SH-SY5Y (cell line): ENCODE data around the gene CHD3.

Experiments used
- GATA2 ChIP-seq: IDR thresholded peaks from 2 replicates; pipeline ENCODE4 v1.6.1; 2011; ENCODE audit warnings: mild to moderate bottlenecking, low read depth, low read length
- GATA3 ChIP-seq: IDR thresholded peaks from 2 replicates; pipeline ENCODE4 v1.6.1; 2011; ENCODE audit warnings: low read depth, mild to moderate bottlenecking, low read length, moderate library complexity

DNA sequence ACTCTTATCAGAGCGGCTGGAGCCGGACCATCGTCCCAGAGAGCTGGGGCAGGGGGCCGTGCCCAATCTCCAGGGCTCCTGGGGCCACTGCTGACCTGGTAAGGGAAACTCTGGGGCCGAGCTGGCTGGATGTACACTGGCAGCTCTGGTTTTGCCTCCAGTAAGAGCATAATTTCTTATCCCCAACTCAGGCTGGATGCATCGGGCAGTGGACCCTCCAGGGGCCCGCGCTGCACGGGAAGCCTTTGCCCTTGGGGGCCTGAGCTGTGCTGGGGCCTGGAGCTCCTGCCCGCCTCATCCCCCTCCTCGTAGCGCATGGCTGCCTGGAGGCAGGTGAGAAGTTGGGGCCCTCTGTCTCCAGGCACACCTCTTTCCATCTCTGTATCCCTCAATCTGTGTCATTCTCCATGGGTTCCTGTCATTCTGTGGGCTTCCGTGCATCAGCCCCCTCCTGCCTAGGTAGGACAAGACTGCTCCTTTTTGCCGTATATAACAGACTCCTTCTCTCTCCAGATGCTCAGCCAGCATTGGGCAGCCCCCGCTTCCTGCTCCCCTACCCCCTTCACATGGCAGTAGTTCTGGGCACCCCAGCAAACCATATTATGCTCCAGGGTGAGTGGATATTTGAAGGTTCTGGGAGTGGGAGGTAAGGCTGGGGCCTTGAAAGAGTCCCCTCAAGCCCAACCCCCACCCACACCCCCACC lies 43.1 kb upstream of the CHD3 start:
- TF ChIP-seq GATA3 (no peak), GATA2 (no peak)
